ENCODE data around the gene OPHN1. TPM values are rescaled to one million over a fixed set of nuclear protein-coding genes. Genes with fewer than 3 reads are reported as not detected.
"Not testable (repeated sequence)": the region's sequence is repeated elsewhere in the genome, so short reads cannot be mapped to it uniquely, and the experiment has no call there.

Gene OPHN1
- polyA plus RNA-seq, 3 donors, result 0.98 to 3.0 (median 2.4) TPM

- no peak overlapping the region for H3K27ac ChIP-seq (ENCODE audit: low read depth, low read length)
- 39 to 93% (median 62%) methylated on average over 1 of the region's 1 CpG for WGBS, 3 donors
These were observed 311.9 kb downstream of the OPHN1 start for GRCh38 chrX:68121371-68121770.

- H3K27ac ChIP-seq (ENCODE audit: low read depth, low read length), result no peak overlapping the region
These were observed 317.9 kb downstream of the OPHN1 start for GRCh38 chrX:68115371-68115770.

GRCh38 chrX:68114573-68115129, 318.6 kb downstream of the OPHN1 start:
- no peak overlapping the region for H3K27ac ChIP-seq (ENCODE audit: low read depth, low read length)
- 60 to 96% (median 64%) methylated on average over 4 of the region's 4 CpGs for WGBS, 3 donors

- no peak overlapping the region for H3K27ac ChIP-seq (ENCODE audit: low read depth, low read length)
- WGBS, 3 donors, result 70 to 79% (median 71%) methylated on average over 4 of the region's 5 CpGs
These were observed 319.3 kb downstream of the OPHN1 start for GRCh38 chrX:68113837-68114572.

- no peak overlapping the region for H3K27ac ChIP-seq (ENCODE audit: low read depth, low read length)
- 50 to 86% (median 76%) methylated on average over 3 of the region's 3 CpGs for WGBS, 3 donors
These were observed 321.0 kb downstream of the OPHN1 start for GRCh38 chrX:68112321-68112720.

GRCh38 chrX:68109162-68109561, 324.1 kb downstream of the OPHN1 start:
- no peak overlapping the region for H3K27ac ChIP-seq (ENCODE audit: low read depth, low read length)

- whole genome bisulfite sequencing, 3 donors, result 72 to 100% (median 98%) methylated on average over 2 of the region's 2 CpGs
- no peak overlapping the region for H3K27ac ChIP-seq (ENCODE audit: low read depth, low read length)
These were observed 334.9 kb downstream of the OPHN1 start for GRCh38 chrX:68098431-68098830.

- H3K27ac ChIP-seq (ENCODE audit: low read depth, low read length), result no peak overlapping the region
- WGBS, 3 donors, result 52 to 77% (median 62%) methylated on average over 1 of the region's 1 CpG
These were observed 343.0 kb downstream of the OPHN1 start for GRCh38 chrX:68090266-68090665.

- WGBS, 3 donors, result 51 to 84% (median 72%) methylated on average over 2 of the region's 2 CpGs
- H3K27ac ChIP-seq (ENCODE audit: low read depth, low read length), result no peak overlapping the region
These were observed 345.8 kb downstream of the OPHN1 start for GRCh38 chrX:68087526-68087925.

GRCh38 chrX:68086709-68087108, 346.6 kb downstream of the OPHN1 start:
- no peak overlapping the region for H3K27ac ChIP-seq (ENCODE audit: low read depth, low read length)
- 36 to 55% (median 43%) methylated on average over 1 of the region's 1 CpG for WGBS, 3 donors

- no peak overlapping the region for H3K27ac ChIP-seq (ENCODE audit: low read depth, low read length)
- WGBS, 3 donors, result 11 to 75% (median 21%) methylated on average over 1 of the region's 1 CpG
These were observed 348.5 kb downstream of the OPHN1 start for GRCh38 chrX:68084765-68085164.

- WGBS, 3 donors, result 57 to 67% (median 67%) methylated on average over 3 of the region's 3 CpGs
- H3K27ac ChIP-seq (ENCODE audit: low read depth, low read length), result no peak overlapping the region
These were observed 349.8 kb downstream of the OPHN1 start for GRCh38 chrX:68083510-68083909.

- H3K27ac ChIP-seq (ENCODE audit: low read depth, low read length), result no peak overlapping the region
- WGBS, 3 donors, result 70 to 85% (median 78%) methylated on average over 1 of the region's 1 CpG
These were observed 353.3 kb downstream of the OPHN1 start for GRCh38 chrX:68079961-68080360.

- H3K27ac ChIP-seq (ENCODE audit: low read depth, low read length), result not testable (repeated sequence)
These were observed 354.5 kb downstream of the OPHN1 start for GRCh38 chrX:68078801-68079200.

GRCh38 chrX:68077378-68077777, 355.9 kb downstream of the OPHN1 start:
- H3K27ac ChIP-seq (ENCODE audit: low read depth, low read length), result no peak overlapping the region

- H3K27ac ChIP-seq (ENCODE audit: low read depth, low read length), result no peak overlapping the region
These were observed 361.3 kb downstream of the OPHN1 start for GRCh38 chrX:68072041-68072440.

GRCh38 chrX:68070119-68070518, 363.2 kb downstream of the OPHN1 start:
- not testable (repeated sequence) for H3K27ac ChIP-seq (ENCODE audit: low read depth, low read length)
- 65 to 94% (median 75%) methylated on average over 2 of the region's 2 CpGs for WGBS, 3 donors

GRCh38 chrX:68061206-68061535, 372.1 kb downstream of the OPHN1 start:
- 48 to 73% (median 50%) methylated on average over 4 of the region's 4 CpGs for WGBS, 3 donors

GRCh38 chrX:68060506-68061205, 372.6 kb downstream of the OPHN1 start:
- 40 to 71% (median 48%) methylated on average over 2 of the region's 2 CpGs for WGBS, 3 donors
- H3K27ac ChIP-seq (ENCODE audit: low read depth, low read length), result no peak overlapping the region

More at GRCh38 chrX:68061206-68061535, 372.1 kb downstream of the OPHN1 start:
- H3K27ac ChIP-seq (ENCODE audit: low read depth, low read length), result no peak overlapping the region

- 68 to 96% (median 92%) methylated on average over 1 of the region's 1 CpG for WGBS, 3 donors
- H3K27ac ChIP-seq (ENCODE audit: low read depth, low read length), result no peak overlapping the region
These were observed 373.8 kb downstream of the OPHN1 start for GRCh38 chrX:68059469-68059868.
